Measurements from ENCODE around the gene TNKS2. TPM values are rescaled to one million over a fixed set of nuclear protein-coding genes. Genes with fewer than 3 reads are reported as not detected.
A peak's percentile ranks its signal among the peaks of the same experiment; 100 is the strongest.

Gene TNKS2
- total RNA-seq, 1 donor from 2014 or later: 48.2 TPM

DNA sequence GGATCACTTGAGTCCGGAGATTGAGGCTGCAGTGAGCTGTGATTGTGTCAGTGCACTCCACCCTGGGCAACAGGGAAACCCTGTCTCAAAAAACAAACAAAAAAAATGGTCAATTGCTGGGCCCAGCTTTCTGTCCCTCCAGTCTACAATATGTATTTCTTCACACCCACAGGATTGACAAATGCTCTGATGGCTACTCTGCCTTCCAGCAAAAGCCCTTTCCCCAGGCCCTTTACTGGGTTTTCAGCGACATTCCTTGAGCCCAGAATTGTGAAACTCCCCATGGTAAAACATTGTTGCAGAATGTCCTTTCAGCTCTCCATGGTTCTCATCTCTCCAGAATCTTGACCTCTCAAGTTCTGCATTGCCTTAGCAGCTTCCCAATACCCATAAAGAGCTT lies 23.7 kb upstream of the TNKS2 start:
- Histone ChIP-seq H3K27me3 (ENCODE audit: control insufficient read depth, insufficient read depth, low read length) (no peaks in the 10 kb centered on the region), H3K4me3 (ENCODE audit: low read depth, low read length) (no peak overlapping the region), H3K36me3 (ENCODE audit: control insufficient read depth, insufficient read depth, low read length) (no peaks in the 10 kb centered on the region)
- DNase-seq (ENCODE audit: low read depth): no peak
- TF ChIP-seq, protein P1, sequence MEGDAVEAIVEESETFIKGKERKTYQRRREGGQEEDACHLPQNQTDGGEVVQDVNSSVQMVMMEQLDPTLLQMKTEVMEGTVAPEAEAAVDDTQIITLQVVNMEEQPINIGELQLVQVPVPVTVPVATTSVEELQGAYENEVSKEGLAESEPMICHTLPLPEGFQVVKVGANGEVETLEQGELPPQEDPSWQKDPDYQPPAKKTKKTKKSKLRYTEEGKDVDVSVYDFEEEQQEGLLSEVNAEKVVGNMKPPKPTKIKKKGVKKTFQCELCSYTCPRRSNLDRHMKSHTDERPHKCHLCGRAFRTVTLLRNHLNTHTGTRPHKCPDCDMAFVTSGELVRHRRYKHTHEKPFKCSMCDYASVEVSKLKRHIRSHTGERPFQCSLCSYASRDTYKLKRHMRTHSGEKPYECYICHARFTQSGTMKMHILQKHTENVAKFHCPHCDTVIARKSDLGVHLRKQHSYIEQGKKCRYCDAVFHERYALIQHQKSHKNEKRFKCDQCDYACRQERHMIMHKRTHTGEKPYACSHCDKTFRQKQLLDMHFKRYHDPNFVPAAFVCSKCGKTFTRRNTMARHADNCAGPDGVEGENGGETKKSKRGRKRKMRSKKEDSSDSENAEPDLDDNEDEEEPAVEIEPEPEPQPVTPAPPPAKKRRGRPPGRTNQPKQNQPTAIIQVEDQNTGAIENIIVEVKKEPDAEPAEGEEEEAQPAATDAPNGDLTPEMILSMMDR (IDR thresholded peaks at IDR 0.05; ENCODE audit: insufficient read depth, low read length, severe bottlenecking): no peak
- FAIRE-seq: no peak

DNA sequence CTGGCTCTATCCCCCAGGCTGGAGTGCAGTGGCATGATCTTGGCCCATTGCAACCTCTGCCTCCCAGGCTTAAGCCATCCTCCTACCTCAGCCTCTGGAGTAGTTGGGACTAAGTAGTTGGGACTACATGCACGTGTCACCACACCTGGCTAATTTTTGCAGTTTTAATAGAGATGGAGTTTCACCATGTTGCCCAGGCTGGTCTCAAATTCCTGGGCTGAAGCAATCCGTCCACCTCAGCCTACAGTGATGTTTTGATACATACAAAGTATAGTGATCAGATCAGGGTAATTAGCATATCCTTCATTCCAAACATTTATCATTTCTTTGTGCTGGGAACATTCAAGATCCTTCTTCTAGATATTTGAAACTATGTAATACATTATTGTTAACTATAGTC lies 22.5 kb upstream of the TNKS2 start:
- no peaks in the 10 kb centered on the region for H3K36me3 ChIP-seq (ENCODE audit: control insufficient read depth, insufficient read depth, low read length)
- H3K4me3 ChIP-seq (ENCODE audit: low read depth, low read length): no peak overlapping the region
- no peaks in the 10 kb centered on the region for H3K27me3 ChIP-seq (ENCODE audit: control insufficient read depth, insufficient read depth, low read length)
- TF ChIP-seq, protein P1 (IDR thresholded peaks at IDR 0.05; ENCODE audit: insufficient read depth, low read length, severe bottlenecking): no peak
- FAIRE-seq (no peak), DNase-seq (ENCODE audit: low read depth) (no peak)

DNA sequence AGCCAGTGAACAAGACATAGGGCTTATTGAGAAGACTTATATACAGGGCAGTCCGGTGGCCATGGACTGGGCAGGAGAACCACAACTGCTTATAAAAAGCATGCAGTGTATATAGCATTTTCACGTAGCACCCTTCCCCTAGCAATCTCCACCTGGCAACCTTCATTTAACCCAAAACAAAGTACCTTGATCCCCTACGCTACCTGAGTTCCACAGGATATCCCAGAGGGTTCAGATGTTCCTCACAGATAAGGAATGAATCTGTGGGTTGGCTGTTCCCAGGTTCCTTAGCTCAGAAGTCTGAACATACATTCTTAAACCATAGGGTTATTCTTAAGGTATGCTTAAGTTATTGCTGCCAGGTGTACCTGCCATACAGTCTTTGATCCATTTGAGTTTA lies 22.0 kb upstream of the TNKS2 start:
- DNase-seq (ENCODE audit: low read depth): no peak
- H3K4me3 ChIP-seq (ENCODE audit: low read depth, low read length): no peak overlapping the region
- no peaks in the 10 kb centered on the region for H3K27me3 ChIP-seq (ENCODE audit: control insufficient read depth, insufficient read depth, low read length)
- FAIRE-seq: no peak
- no peaks in the 10 kb centered on the region for H3K36me3 ChIP-seq (ENCODE audit: control insufficient read depth, insufficient read depth, low read length)
- TF ChIP-seq, protein P1 (IDR thresholded peaks at IDR 0.05; ENCODE audit: insufficient read depth, low read length, severe bottlenecking): no peak

DNA sequence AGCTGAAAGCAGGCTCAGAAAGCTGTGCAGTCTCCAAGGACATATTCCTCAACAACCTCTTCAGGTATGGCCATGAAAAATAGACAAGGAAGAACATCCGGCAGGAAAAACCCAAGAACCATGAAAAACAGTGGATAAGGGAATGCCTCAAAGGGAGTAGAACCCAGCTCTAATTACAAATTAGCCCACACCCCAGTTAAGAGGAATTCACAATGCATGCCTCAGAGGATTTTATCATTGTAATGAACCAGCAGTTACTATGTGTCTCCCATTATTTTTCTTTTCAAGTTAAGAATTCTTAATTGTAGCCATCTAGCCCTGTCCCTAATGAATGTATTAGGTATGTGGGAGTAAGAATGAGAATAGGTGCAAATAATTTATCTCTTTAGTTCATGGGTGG lies 19.7 kb upstream of the TNKS2 start:
- H3K27me3 ChIP-seq (ENCODE audit: control insufficient read depth, insufficient read depth, low read length): no peaks in the 10 kb centered on the region
- no peaks in the 10 kb centered on the region for H3K36me3 ChIP-seq (ENCODE audit: control insufficient read depth, insufficient read depth, low read length)
- TF ChIP-seq, protein P1 (IDR thresholded peaks at IDR 0.05; ENCODE audit: insufficient read depth, low read length, severe bottlenecking): no peak
- FAIRE-seq: no peak
- DNase-seq (ENCODE audit: low read depth): no peak
- H3K4me3 ChIP-seq (ENCODE audit: low read depth, low read length): no peak overlapping the region

DNA sequence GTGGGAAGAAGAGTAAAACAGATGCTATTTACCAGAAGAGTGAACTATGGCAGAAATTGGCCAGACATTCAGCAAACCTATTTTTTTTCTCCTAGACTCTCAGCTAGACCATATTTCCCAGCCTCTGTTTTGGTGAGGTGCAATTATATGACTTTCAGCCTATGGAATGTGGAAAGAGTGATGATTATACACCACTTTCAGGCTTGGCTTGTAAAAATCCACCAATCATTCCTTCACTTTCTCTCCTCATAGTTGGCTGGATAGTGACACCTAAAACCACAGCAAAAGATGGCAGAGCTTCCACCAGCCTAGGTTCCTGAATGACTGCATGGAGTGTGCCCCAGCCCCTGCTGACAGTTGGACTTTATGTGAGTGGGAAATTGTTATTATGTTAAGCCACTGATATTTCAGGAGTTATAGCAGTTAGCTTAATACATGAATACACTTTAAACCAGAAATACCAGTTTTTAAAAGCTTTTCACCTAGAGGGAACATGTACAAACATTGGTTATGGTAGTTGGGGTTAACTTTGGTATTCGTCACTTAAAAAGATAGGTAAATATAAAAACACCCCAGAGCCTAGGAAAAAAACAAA lies 19.1 kb upstream of the TNKS2 start:
- H3K4me3 ChIP-seq (ENCODE audit: low read depth, low read length): no peak overlapping the region
- no peaks in the 10 kb centered on the region for H3K27me3 ChIP-seq (ENCODE audit: control insufficient read depth, insufficient read depth, low read length)
- FAIRE-seq (no peak), DNase-seq (ENCODE audit: low read depth) (peak; percentile 54)
- TF ChIP-seq, protein P1 (IDR thresholded peaks at IDR 0.05; ENCODE audit: insufficient read depth, low read length, severe bottlenecking): no peak
- no peaks in the 10 kb centered on the region for H3K36me3 ChIP-seq (ENCODE audit: control insufficient read depth, insufficient read depth, low read length)

DNA sequence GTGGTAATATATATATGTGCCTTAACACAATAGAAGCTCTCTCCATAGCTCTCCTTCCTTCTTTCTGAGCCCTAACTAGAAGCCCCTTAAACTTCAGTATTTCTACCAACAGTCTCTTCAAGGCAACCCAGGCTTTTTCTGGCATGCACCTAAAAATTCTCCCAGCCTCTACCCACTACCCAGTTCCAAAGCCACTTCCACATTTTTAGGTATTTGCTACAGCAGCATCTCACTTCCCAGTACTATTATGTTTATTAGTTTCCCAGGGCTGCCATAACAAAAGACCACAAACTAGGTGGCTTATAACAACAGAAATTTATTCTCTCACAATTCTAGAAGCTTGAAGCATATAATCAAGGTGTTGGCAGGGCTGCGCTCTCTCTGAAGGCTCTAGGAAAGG lies 15.7 kb upstream of the TNKS2 start:
- FAIRE-seq: no peak

More for the DNA sequence above, 15.7 kb upstream of the TNKS2 start:
- H3K36me3 ChIP-seq (ENCODE audit: control insufficient read depth, insufficient read depth, low read length): no peaks in the 10 kb centered on the region
- DNase-seq (ENCODE audit: low read depth): no peak
- TF ChIP-seq, protein P1 (IDR thresholded peaks at IDR 0.05; ENCODE audit: insufficient read depth, low read length, severe bottlenecking): no peak
- no peaks in the 10 kb centered on the region for H3K27me3 ChIP-seq (ENCODE audit: control insufficient read depth, insufficient read depth, low read length)
- no peak overlapping the region for H3K4me3 ChIP-seq (ENCODE audit: low read depth, low read length)

Measured in bronchial epithelial cell (primary cell).